ENCODE measurements around the gene MRPS31.
"Not testable (repeated sequence)": the region's sequence is repeated elsewhere in the genome, so short reads cannot be mapped to it uniquely, and the experiment has no call there.

MRPS31 gene

GRCh38 chr13:40764587-40765403 is 6.2 kb downstream of the MRPS31 start:
- no peak overlapping the region for H3K4me3 ChIP-seq (ENCODE audit: low read depth, low read length)
- DNase-seq (ENCODE audit: low read depth), result peak; percentile 26
- TF ChIP-seq, protein P1, sequence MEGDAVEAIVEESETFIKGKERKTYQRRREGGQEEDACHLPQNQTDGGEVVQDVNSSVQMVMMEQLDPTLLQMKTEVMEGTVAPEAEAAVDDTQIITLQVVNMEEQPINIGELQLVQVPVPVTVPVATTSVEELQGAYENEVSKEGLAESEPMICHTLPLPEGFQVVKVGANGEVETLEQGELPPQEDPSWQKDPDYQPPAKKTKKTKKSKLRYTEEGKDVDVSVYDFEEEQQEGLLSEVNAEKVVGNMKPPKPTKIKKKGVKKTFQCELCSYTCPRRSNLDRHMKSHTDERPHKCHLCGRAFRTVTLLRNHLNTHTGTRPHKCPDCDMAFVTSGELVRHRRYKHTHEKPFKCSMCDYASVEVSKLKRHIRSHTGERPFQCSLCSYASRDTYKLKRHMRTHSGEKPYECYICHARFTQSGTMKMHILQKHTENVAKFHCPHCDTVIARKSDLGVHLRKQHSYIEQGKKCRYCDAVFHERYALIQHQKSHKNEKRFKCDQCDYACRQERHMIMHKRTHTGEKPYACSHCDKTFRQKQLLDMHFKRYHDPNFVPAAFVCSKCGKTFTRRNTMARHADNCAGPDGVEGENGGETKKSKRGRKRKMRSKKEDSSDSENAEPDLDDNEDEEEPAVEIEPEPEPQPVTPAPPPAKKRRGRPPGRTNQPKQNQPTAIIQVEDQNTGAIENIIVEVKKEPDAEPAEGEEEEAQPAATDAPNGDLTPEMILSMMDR (IDR thresholded peaks at IDR 0.05; ENCODE audit: insufficient read depth, low read depth, low read length, missing control alignments), result no peak

DNA sequence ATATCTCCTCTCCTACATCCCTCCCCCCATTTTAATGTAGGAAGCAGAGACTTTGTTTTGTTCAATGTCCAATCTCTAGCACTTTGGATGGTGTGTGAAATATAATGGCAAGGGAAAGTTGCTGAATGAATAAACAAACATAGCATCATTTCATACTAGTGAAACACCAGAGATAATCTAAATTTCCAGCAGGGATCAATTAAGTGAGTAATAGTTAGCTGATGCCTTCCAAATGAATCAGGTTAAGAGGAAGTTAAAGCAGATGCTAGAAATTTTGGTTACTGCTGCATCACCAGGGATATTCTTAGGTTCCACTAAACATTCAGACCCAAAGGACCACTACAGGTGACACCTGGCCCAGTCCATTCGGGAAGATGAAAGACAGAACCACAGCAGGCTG is 8.1 kb downstream of the MRPS31 start:
- no peak for DNase-seq (ENCODE audit: low read depth)
- TF ChIP-seq, protein P1 (IDR thresholded peaks at IDR 0.05; ENCODE audit: insufficient read depth, low read depth, low read length, missing control alignments), result no peak
- H3K4me3 ChIP-seq (ENCODE audit: low read depth, low read length), result no peak overlapping the region

- TF ChIP-seq, protein P1 (IDR thresholded peaks at IDR 0.05; ENCODE audit: insufficient read depth, low read depth, low read length, missing control alignments), result no peak
- no peak overlapping the region for H3K4me3 ChIP-seq (ENCODE audit: low read depth, low read length)
- DNase-seq (ENCODE audit: low read depth), result peak; percentile 34
Observed at GRCh38 chr13:40758811-40759210, 12.2 kb downstream of the MRPS31 start.

DNA sequence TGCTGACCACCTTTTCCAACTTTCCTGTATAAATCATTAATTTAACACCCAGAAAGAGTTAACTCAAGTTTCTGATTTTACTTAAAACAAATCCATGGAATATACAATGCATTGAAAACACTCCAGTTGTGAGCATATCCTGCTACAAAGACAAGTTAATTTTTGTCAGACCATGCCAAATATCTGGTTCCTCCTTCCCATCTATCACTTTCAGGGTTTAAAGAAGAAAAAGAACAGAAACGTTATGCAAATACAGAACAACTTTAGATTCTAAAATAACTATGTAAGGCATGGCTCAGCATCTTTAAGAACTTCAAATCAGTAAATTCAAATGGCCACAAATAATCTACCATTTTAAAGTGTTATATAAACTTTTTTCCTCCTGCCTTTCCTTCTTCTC is 14.9 kb downstream of the MRPS31 start:
- TF ChIP-seq, protein P1 (IDR thresholded peaks at IDR 0.05; ENCODE audit: insufficient read depth, low read depth, low read length, missing control alignments), result no peak
- DNase-seq (ENCODE audit: low read depth), result peak; percentile 26
- peak overlapping the region; percentile 13 for H3K4me3 ChIP-seq (ENCODE audit: low read depth, low read length)

- H3K4me3 ChIP-seq (ENCODE audit: low read depth, low read length), result peak overlapping the region; percentile 13
- peak; percentile 38 for DNase-seq (ENCODE audit: low read depth)
- TF ChIP-seq, protein P1 (IDR thresholded peaks at IDR 0.05; ENCODE audit: insufficient read depth, low read depth, low read length, missing control alignments), result no peak
Observed at GRCh38 chr13:40755082-40755700, 15.8 kb downstream of the MRPS31 start.

GRCh38 chr13:40749327-40749726 is 21.7 kb downstream of the MRPS31 start:
- H3K4me3 ChIP-seq (ENCODE audit: low read depth, low read length), result no peak overlapping the region
- TF ChIP-seq, protein P1 (IDR thresholded peaks at IDR 0.05; ENCODE audit: insufficient read depth, low read depth, low read length, missing control alignments), result no peak
- no peak for DNase-seq (ENCODE audit: low read depth)

DNA sequence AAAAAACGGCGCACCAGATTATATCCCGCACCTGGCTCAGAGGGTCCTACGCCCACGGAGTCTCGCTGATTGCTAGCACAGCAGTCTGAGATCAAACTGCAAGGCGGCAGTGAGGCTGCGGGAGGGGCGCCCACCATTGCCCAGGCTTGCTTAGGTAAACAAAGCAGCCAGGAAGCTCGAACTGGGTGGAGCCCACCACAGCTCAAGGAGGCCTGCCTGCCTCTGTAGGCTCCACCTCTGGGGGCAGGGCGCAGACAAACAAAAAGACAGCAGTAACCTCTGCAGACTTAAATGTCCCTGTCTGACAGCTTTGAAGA is 35.8 kb downstream of the MRPS31 start:
- not testable (repeated sequence) for H3K4me3 ChIP-seq (ENCODE audit: low read depth, low read length); DNase-seq (ENCODE audit: low read depth)

- not testable (repeated sequence) for DNase-seq (ENCODE audit: low read depth); H3K4me3 ChIP-seq (ENCODE audit: low read depth, low read length)
Observed at GRCh38 chr13:40734536-40735231, 36.3 kb downstream of the MRPS31 start.
